ENCODE measurements around the gene EHMT1. TPM values are rescaled to one million over a fixed set of nuclear protein-coding genes. Genes with fewer than 3 reads are reported as not detected.

Gene EHMT1
- polyA plus RNA-seq, result 10 to 100 TPM; 26.6 to 42.3 TPM

DNA sequence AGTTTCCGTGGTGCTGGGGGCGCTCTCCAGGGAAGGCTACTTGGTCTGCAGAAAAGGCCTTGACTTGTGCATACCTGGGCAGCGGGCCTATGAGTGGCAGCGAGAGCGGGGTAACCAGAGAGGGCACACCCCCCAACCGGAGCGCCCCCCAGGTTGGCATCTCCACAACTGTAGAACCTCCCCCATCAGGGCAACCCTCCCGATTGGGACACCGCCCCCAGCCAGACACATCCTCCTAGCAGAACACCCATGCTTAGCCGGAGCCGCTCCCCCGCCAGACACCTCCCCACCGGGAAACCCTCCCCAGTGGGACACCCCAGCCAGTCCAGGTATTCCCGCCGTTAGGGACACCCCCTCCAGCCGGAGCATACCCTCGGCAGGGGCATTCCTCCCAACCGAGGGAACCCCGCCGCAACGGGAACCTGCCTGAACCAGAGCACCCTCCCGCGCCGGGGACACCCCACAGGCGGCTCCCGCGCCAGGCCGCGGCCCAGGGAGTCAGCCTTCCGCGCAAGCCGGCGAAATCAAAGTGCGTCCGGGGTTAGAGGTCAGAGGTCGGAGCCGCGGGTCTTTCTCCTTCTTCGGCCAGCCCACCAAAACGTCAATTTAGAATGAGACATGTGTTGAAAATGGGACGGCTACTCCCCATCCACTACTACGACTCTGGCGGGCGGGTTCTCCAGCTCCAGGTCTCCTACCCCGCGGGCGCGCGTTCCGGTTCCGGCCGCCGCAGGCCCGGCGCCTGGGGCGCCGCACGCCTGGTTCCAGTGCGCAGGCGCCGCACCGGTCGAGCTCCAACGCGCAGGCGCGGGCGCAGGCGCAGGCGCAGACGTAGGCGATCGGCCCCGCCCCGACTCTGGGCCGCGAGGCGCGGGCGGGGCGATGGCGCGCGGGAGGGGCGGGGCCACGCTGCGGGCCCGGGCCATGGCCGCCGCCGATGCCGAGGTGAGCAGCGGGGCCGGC lies at the start of gene EHMT1:
Gene EHMT1 (plus strand): TSS at position 901 of the 963 bp plus-strand sequence. CDS start 24 bp downstream, at position 925.
- peak within 1 kb of the TSS; percentile 76 to 95 for H3K4me3 ChIP-seq (ENCODE audit: low read depth in 1 of 2, low read length in 2 of 2)
- H3K27me3 ChIP-seq (ENCODE audit: control insufficient read depth in 1 of 2, insufficient read depth in 2 of 2, low read length in 2 of 2), result no peaks in the 10 kb centered on the region
- H3K27ac ChIP-seq (ENCODE audit: low read depth in 2 of 2, low read length in 1 of 2), result peak within 1 kb of the TSS; percentile 91 to 95
- H3K36me3 ChIP-seq (ENCODE audit: control insufficient read depth in 2 of 2, insufficient read depth in 2 of 2, low read length in 1 of 2), result peaks cover 0 to 30% of the 10 kb centered on the region in 2 donors
- no peaks in the 10 kb centered on the region for H3K9me3 ChIP-seq (ENCODE audit: control insufficient read depth in 2 of 2, insufficient read depth in 1 of 2, low read depth in 1 of 2, low read length in 1 of 2)
- H3K4me1 ChIP-seq (ENCODE audit: control insufficient read depth in 2 of 2, insufficient read depth in 2 of 2, low read length in 1 of 2), result peaks cover 0 to 15% of the 10 kb centered on the region in 2 donors
- WGBS, 2 donors, result 1% methylated on average over 74 to 94 of the region's 94 CpGs

DNA sequence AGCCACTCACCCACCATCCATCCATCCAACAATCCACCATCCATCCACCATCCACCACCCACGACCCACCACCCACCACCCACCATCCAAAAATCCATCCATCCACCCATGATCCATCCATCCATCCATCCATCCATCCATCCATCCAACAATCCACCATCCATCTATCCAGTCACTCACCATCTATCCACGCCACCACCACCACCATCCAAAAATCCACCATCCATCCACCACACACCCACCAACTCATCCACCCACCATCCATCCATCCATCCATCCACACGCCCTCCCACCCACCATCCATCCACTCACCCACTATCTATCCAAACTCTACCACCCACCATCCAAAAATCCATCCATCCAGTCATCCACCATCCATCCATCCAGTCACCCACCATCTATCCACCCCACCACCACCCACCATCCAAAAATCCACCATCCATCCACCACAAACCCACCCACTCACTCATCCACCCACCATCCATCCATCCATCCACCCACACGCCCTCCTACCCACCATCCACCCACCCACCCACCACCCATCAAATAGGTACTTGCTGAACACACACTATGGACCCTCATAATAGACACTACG lies 49.1 kb upstream of the EHMT1 start:
- Histone ChIP-seq H3K4me1 (ENCODE audit: control insufficient read depth in 2 of 2, insufficient read depth in 2 of 2, low read length in 1 of 2) (no peaks in the 10 kb centered on the region), H3K36me3 (ENCODE audit: control insufficient read depth in 2 of 2, insufficient read depth in 2 of 2, low read length in 1 of 2) (peaks cover 7 to 16% of the 10 kb centered on the region in 2 donors), H3K4me3 (ENCODE audit: low read depth in 1 of 2, low read length in 2 of 2) (no peak overlapping the region), H3K9me3 (ENCODE audit: control insufficient read depth in 2 of 2, insufficient read depth in 1 of 2, low read depth in 1 of 2, low read length in 1 of 2) (no peaks in the 10 kb centered on the region), H3K27me3 (ENCODE audit: control insufficient read depth in 1 of 2, insufficient read depth in 2 of 2, low read length in 2 of 2) (no peaks in the 10 kb centered on the region), H3K27ac (ENCODE audit: low read depth in 2 of 2, low read length in 1 of 2) (no peak overlapping the region)
- WGBS, 2 donors, result 96 to 98% methylated on average over 5 of the region's 5 CpGs

DNA sequence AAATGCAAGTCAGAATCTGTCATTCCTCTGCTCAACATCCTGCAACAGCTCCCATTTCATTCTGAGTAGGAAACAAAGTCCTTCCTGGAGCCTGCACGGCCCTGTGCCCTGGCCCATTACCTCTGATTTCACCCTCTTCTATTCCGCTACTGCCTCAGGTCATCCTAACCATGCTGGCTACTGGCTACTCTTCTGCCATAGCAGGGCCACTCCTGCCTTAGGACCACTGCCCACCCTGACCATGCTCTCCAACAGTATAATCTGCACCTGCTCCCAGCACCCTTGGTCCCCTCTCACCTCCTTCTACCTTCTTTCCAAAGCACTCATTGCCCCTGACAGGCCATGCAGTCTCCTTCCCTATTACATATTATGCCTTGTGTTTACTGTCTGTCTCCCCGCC lies 48.2 kb upstream of the EHMT1 start:
- H3K36me3 ChIP-seq (ENCODE audit: control insufficient read depth in 2 of 2, insufficient read depth in 2 of 2, low read length in 1 of 2), result peaks cover 7 to 18% of the 10 kb centered on the region in 2 donors
- H3K9me3 ChIP-seq (ENCODE audit: control insufficient read depth in 2 of 2, insufficient read depth in 1 of 2, low read depth in 1 of 2, low read length in 1 of 2), result no peaks in the 10 kb centered on the region
- H3K4me1 ChIP-seq (ENCODE audit: control insufficient read depth in 2 of 2, insufficient read depth in 2 of 2, low read length in 1 of 2), result no peaks in the 10 kb centered on the region
- H3K27ac ChIP-seq (ENCODE audit: low read depth in 2 of 2, low read length in 1 of 2), result no peak overlapping the region
- WGBS, 2 donors, result 98 to 100% methylated on average over 3 of the region's 3 CpGs
- H3K4me3 ChIP-seq (ENCODE audit: low read depth in 1 of 2, low read length in 2 of 2), result no peak overlapping the region
- no peaks in the 10 kb centered on the region for H3K27me3 ChIP-seq (ENCODE audit: control insufficient read depth in 1 of 2, insufficient read depth in 2 of 2, low read length in 2 of 2)

DNA sequence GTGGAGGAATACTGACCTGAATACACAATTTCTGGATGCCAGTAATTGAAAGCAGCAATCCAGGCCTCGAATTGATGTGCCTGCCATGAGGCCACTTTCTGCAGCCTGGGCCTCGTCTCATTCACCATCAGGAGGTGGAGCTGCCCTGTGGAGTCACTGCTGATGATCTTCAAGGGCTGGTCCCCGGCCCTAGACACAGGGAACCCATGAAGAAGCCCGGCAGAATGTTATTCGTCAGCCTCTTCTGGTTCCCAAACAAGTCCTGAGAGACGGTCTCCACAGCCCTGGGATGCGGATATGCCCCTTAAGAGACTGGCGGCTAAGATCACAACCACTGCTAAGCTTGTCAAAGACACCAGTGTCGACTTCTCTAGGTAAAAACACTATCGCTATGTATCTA lies 44.6 kb upstream of the EHMT1 start:
- no peaks in the 10 kb centered on the region for H3K27me3 ChIP-seq (ENCODE audit: control insufficient read depth in 1 of 2, insufficient read depth in 2 of 2, low read length in 2 of 2)
- H3K4me1 ChIP-seq (ENCODE audit: control insufficient read depth in 2 of 2, insufficient read depth in 2 of 2, low read length in 1 of 2), result peaks cover 4 to 9% of the 10 kb centered on the region in 2 donors
- no peaks in the 10 kb centered on the region for H3K9me3 ChIP-seq (ENCODE audit: control insufficient read depth in 2 of 2, insufficient read depth in 1 of 2, low read depth in 1 of 2, low read length in 1 of 2)
- H3K36me3 ChIP-seq (ENCODE audit: control insufficient read depth in 2 of 2, insufficient read depth in 2 of 2, low read length in 1 of 2), result peaks cover 7 to 19% of the 10 kb centered on the region in 2 donors
- WGBS, 2 donors, result 91% methylated on average over 10 of the region's 10 CpGs
- no peak overlapping the region for H3K27ac ChIP-seq (ENCODE audit: low read depth in 2 of 2, low read length in 1 of 2)
- H3K4me3 ChIP-seq (ENCODE audit: low read depth in 1 of 2, low read length in 2 of 2), result no peak overlapping the region

- peaks cover 7 to 19% of the 10 kb centered on the region in 2 donors for H3K36me3 ChIP-seq (ENCODE audit: control insufficient read depth in 2 of 2, insufficient read depth in 2 of 2, low read length in 1 of 2)
These were observed 43.5 kb upstream of the EHMT1 start for GRCh38 chr9:137575364-137575715.

DNA sequence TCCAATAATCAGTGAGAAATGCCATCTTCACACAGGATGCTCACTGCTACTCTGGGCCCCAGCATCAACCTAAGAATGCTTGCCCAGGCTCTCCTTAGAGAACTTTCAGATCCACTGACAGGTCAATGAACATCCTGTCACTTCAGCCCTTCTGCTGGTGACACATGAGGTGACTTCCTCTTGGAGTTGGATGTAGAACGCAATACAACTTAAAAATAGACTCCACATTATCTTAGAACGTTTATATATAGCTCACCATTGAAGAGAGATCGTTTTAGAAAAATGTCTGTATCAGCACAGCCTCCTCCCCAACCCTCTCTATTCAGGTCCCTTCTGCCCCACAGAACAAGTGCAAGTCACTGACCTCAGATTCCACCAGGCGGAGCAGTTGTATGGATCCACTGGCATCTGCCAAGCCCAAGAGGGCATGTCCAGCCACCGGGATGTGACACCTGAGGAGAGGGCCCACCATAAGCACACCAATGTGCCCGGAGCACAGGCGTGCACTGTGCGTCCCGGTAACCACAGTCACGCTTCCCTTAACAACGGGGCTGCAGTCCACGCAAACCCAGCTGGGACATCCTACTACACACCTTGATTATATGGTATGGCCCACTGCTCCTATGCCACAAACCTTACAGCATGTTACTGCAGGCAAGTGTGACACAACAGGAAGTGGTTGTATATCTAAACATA lies 42.9 kb upstream of the EHMT1 start:
- Histone ChIP-seq H3K36me3 (ENCODE audit: control insufficient read depth in 2 of 2, insufficient read depth in 2 of 2, low read length in 1 of 2) (peaks cover 4 to 19% of the 10 kb centered on the region in 2 donors), H3K27me3 (ENCODE audit: control insufficient read depth in 1 of 2, insufficient read depth in 2 of 2, low read length in 2 of 2) (no peaks in the 10 kb centered on the region), H3K4me3 (ENCODE audit: low read depth in 1 of 2, low read length in 2 of 2) (no peak overlapping the region), H3K9me3 (ENCODE audit: control insufficient read depth in 2 of 2, insufficient read depth in 1 of 2, low read depth in 1 of 2, low read length in 1 of 2) (no peaks in the 10 kb centered on the region), H3K4me1 (ENCODE audit: control insufficient read depth in 2 of 2, insufficient read depth in 2 of 2, low read length in 1 of 2) (peaks cover 8 to 11% of the 10 kb centered on the region in 2 donors), H3K27ac (ENCODE audit: low read depth in 2 of 2, low read length in 1 of 2) (no peak overlapping the region)
- WGBS, 2 donors, result 82 to 85% methylated on average over 12 of the region's 12 CpGs

More at GRCh38 chr9:137575364-137575715, 43.5 kb upstream of the EHMT1 start:
- no peaks in the 10 kb centered on the region for H3K27me3 ChIP-seq (ENCODE audit: control insufficient read depth in 1 of 2, insufficient read depth in 2 of 2, low read length in 2 of 2)
- 61 to 63% methylated on average over 9 of the region's 9 CpGs for WGBS, 2 donors
- no peak overlapping the region for H3K27ac ChIP-seq (ENCODE audit: low read depth in 2 of 2, low read length in 1 of 2)
- no peak overlapping the region for H3K4me3 ChIP-seq (ENCODE audit: low read depth in 1 of 2, low read length in 2 of 2)
- H3K4me1 ChIP-seq (ENCODE audit: control insufficient read depth in 2 of 2, insufficient read depth in 2 of 2, low read length in 1 of 2), result peaks cover 8 to 11% of the 10 kb centered on the region in 2 donors
- H3K9me3 ChIP-seq (ENCODE audit: control insufficient read depth in 2 of 2, insufficient read depth in 1 of 2, low read depth in 1 of 2, low read length in 1 of 2), result no peaks in the 10 kb centered on the region

GRCh38 chr9:137578518-137579258 lies 40.1 kb upstream of the EHMT1 start, which contains the start of gene DPH7:
DPH7 (minus strand) TSS chr9:137578925; CDS start chr9:137578777, 148 bp downstream.
- no peaks in the 10 kb centered on the region for H3K9me3 ChIP-seq (ENCODE audit: control insufficient read depth in 2 of 2, insufficient read depth in 1 of 2, low read depth in 1 of 2, low read length in 1 of 2)
- no peaks in the 10 kb centered on the region for H3K27me3 ChIP-seq (ENCODE audit: control insufficient read depth in 1 of 2, insufficient read depth in 2 of 2, low read length in 2 of 2)
- H3K4me1 ChIP-seq (ENCODE audit: control insufficient read depth in 2 of 2, insufficient read depth in 2 of 2, low read length in 1 of 2), result peaks cover 8 to 11% of the 10 kb centered on the region in 2 donors
- peaks cover 9 to 35% of the 10 kb centered on the region in 2 donors for H3K36me3 ChIP-seq (ENCODE audit: control insufficient read depth in 2 of 2, insufficient read depth in 2 of 2, low read length in 1 of 2)
- peak within 1 kb of the TSS; percentile 72 to 95 for H3K4me3 ChIP-seq (ENCODE audit: low read depth in 1 of 2, low read length in 2 of 2)
- H3K27ac ChIP-seq (ENCODE audit: low read depth in 2 of 2, low read length in 1 of 2), result peak within 1 kb of the TSS; percentile 82 to 89
- 2% methylated on average over 78 to 82 of the region's 82 CpGs for WGBS, 2 donors

- Histone ChIP-seq H3K4me1 (ENCODE audit: control insufficient read depth in 2 of 2, insufficient read depth in 2 of 2, low read length in 1 of 2) (peaks cover 8 to 11% of the 10 kb centered on the region in 2 donors), H3K9me3 (ENCODE audit: control insufficient read depth in 2 of 2, insufficient read depth in 1 of 2, low read depth in 1 of 2, low read length in 1 of 2) (no peaks in the 10 kb centered on the region), H3K27me3 (ENCODE audit: control insufficient read depth in 1 of 2, insufficient read depth in 2 of 2, low read length in 2 of 2) (no peaks in the 10 kb centered on the region), H3K36me3 (ENCODE audit: control insufficient read depth in 2 of 2, insufficient read depth in 2 of 2, low read length in 1 of 2) (peaks cover 6 to 37% of the 10 kb centered on the region in 2 donors), H3K4me3 (ENCODE audit: low read depth in 1 of 2, low read length in 2 of 2) (peak overlapping the region; percentile 27 to 72), H3K27ac (ENCODE audit: low read depth in 2 of 2, low read length in 1 of 2) (peak overlapping the region; percentile 82 to 89)
- 28 to 36% methylated on average over 19 of the region's 19 CpGs for WGBS, 2 donors
These were observed 39.6 kb upstream of the EHMT1 start for GRCh38 chr9:137579259-137579604.

Data from esophagus (tissue), 2 donors.